GM12873 (cell line): Measurements from ENCODE around the gene FAAH.

Experiments used
- TF ChIP-seq, protein P1 (sequence below): IDR thresholded peaks from 2 replicates; pipeline ENCODE4 v1.5.1; 2012; ENCODE audit warnings: low read depth, mild to moderate bottlenecking, moderate library complexity, low read length, control low read depth; ENCODE audit not compliant: insufficient read depth; ENCODE audit errors: missing control alignments

The FAAH gene

DNA sequence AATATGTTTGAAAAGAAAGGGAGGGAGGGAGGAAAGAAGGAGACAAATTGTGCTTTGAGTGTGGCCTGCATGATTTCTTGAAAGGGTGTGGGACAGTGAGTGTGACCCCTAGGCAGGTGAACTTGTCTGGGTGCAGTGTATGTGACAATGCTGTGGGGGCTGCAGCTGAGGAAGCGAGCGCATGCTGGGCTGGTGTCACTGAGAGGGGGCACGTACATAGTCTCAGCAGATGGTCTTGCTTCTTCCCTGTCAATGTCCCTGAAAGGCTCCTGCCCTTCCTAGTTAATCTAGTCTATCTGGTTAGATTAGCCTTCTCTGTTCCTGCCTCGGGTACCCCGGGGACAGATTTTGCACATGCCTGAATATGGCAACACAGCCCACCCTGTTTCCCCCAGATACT is 9.8 kb downstream of the FAAH start:
- TF ChIP-seq, protein P1, sequence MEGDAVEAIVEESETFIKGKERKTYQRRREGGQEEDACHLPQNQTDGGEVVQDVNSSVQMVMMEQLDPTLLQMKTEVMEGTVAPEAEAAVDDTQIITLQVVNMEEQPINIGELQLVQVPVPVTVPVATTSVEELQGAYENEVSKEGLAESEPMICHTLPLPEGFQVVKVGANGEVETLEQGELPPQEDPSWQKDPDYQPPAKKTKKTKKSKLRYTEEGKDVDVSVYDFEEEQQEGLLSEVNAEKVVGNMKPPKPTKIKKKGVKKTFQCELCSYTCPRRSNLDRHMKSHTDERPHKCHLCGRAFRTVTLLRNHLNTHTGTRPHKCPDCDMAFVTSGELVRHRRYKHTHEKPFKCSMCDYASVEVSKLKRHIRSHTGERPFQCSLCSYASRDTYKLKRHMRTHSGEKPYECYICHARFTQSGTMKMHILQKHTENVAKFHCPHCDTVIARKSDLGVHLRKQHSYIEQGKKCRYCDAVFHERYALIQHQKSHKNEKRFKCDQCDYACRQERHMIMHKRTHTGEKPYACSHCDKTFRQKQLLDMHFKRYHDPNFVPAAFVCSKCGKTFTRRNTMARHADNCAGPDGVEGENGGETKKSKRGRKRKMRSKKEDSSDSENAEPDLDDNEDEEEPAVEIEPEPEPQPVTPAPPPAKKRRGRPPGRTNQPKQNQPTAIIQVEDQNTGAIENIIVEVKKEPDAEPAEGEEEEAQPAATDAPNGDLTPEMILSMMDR: no peak

GRCh38 chr1:46404482-46405196 is 10.5 kb downstream of the FAAH start:
- TF ChIP-seq, protein P1: no peak

DNA sequence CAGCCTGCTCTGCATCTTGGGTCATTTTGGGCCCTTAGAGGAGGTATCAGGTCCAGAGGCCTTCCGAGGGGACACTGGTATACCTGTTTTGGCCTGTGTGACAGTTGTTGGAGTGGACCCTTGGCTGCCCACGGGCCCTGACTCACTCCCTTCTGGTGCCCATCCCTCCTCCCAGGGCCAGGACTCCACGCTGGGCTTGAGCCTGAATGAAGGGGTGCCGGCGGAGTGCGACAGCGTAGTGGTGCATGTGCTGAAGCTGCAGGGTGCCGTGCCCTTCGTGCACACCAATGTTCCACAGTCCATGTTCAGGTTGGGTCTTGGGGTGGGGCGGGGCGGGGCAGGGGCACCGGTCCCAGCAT is 11.1 kb downstream of the FAAH start:
- TF ChIP-seq, protein P1: no peak

DNA sequence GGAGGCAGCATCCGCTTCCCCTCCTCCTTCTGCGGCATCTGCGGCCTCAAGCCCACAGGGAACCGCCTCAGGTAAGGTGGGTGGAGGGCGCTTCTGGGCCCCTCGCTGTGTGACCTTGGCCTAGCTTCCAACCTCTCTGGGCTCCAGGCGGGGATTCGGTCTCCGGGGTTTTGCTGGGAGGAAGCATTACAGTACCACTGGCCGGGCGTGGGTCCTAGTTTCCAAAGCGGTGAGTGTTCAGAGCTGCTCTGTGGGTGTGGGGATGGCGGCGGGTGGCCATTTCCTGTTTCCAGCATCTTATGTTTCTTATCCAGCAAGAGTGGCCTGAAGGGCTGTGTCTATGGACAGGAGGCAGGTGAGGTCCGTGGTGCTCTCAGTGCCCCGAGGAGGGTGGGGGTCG is 11.6 kb downstream of the FAAH start:
- TF ChIP-seq, protein P1: no peak

DNA sequence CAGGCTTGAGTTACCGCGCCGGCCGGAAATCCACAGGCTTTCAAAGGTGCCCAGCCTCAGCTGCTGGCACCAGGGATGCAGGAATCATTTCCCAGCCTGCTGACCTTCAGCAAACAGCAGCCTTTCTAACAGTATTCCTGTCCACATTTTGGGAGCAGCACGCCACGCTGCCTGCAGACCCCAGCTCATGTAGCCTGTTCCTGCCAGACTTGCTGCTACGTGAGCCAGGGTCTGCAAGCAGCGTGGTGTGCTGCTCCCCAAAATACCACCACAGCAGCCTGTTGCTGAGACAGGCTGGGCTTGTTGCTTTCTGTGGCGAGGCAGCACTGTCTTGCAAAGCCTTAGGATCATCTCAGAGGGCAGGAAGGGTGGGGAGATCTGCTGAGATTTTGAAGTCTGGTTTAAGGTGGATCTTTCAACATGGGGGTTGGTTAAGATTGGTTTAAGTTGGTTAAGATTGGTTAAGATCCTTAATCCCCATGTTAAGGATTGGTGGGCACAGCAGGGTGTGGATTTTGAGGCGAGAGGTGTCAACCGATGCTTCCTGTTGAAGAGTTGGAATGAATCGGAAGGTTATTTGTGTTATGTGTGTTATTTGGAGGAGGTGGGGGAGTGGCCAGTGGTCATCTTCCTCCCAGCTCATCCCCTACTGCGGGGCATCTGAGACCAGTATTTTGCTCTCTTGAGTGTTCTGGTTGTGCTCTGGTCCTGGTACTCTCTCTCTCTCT is 12.9 kb downstream of the FAAH start:
- TF ChIP-seq, protein P1: no peak

DNA sequence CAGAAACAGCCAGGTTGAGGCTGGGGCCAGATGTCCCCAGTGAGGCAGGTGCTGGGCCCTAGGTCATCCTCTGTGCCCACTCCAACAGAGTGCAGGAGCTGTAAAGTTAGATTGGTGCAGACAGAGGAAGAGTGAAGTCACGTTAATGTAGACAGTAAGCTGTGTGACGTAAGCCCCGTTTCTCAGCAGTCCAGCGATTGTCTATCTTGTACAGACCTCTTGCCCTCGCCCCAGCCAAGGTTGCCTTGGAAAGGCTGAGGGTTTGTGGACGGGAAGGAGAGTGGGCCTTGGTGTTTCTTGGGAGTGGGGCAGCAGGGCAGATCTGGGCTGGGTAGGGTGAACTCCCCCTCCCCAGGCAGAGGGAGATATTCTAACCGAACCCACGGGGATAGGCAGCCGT is 13.5 kb downstream of the FAAH start:
- TF ChIP-seq, protein P1: no peak

DNA sequence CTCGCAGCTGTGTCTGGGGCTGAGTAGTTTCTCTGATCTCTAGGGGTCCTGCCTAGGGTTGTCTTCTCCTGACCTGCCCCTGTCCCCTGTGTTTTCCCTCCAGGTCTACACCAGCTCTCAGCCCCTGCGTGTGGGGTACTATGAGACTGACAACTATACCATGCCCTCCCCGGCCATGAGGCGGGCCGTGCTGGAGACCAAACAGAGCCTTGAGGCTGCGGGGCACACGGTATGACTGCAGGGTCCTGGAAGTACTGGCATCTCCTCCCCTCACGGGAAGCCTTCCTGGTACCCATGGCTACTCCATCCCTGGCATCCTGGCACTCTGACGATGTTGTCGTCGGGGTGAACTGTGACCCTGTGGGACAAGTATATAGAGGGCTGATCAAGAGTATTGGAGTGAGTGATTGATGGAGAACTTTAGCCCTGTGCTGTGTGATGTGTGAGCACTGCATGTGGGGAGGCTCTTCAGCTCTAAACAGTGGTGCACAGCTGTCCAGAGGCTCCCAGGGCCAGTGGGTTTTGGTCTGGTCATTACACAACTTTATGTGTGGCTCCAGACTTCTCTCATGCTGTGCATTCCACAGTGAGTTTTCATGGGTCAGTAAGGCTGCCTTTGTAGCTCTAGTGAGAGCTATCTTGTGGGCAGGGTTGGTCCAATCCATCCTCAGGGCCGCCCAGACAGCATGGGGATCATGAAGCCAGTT is 14.4 kb downstream of the FAAH start:
- TF ChIP-seq, protein P1: no peak
